ENCODE data around the gene MLPH. TPM values are rescaled to one million over a fixed set of nuclear protein-coding genes. Genes with fewer than 3 reads are reported as not detected.
A peak's percentile ranks its signal among the peaks of the same experiment; 100 is the strongest.

MLPH gene
- total and polyA plus RNA-seq, 2 of the 13 experiments (the other 11 are each of a cell fraction or from before 2014, with no cell fraction given), result 0.12 TPM; not detected in 1

- TF ChIP-seq E2F5 (CRISPR knock-in tag; conservative IDR thresholded peaks at IDR 0.05) (no peak), GABPB1 (CRISPR knock-in tag; IDR thresholded peaks at IDR 0.05) (peak; percentile 25; the same call in 1 of the 2 replicates), NFYC (CRISPR knock-in tag; IDR thresholded peaks at IDR 0.05) (no peak), NFKB2 (CRISPR knock-in tag; IDR thresholded peaks at IDR 0.05; ENCODE audit: borderline replicate concordance) (0 out of 2 replicates have a peak, but pooled peaks have one; percentile 32), HNF1B (CRISPR knock-in tag; IDR thresholded peaks at IDR 0.05) (0 out of 2 replicates have a peak, but pooled peaks have one; percentile 14), RXRA (CRISPR knock-in tag; IDR thresholded peaks at IDR 0.05) (no peak), ZNF510 (CRISPR knock-in tag; IDR thresholded peaks at IDR 0.05; ENCODE audit: low read depth) (no peak), NR2F1 (CRISPR knock-in tag; IDR thresholded peaks at IDR 0.05) (no peak), HIC2 (CRISPR knock-in tag; IDR thresholded peaks at IDR 0.05; ENCODE audit: low read depth) (0 out of 2 replicates have a peak, but pooled peaks have one; percentile 31), MTA1 (CRISPR knock-in tag; IDR thresholded peaks at IDR 0.05; ENCODE audit: borderline replicate concordance) (0 out of 2 replicates have a peak, but pooled peaks have one; percentile 37), MXD1 (CRISPR knock-in tag; IDR thresholded peaks at IDR 0.05) (no peak), ERF (CRISPR knock-in tag; IDR thresholded peaks at IDR 0.05) (no peak), ZBTB14 (CRISPR knock-in tag; IDR thresholded peaks at IDR 0.05) (no peak), XBP1 (CRISPR knock-in tag; IDR thresholded peaks at IDR 0.05) (no peak), GTF2F1 (IDR thresholded peaks at IDR 0.05; ENCODE audit: low read length) (no peak), POLR2G (IDR thresholded peaks at IDR 0.05; ENCODE audit: low read depth, low read length) (no peak), ZNF232 (CRISPR knock-in tag; IDR thresholded peaks at IDR 0.05; ENCODE audit: borderline replicate concordance) (0 out of 2 replicates have a peak, but pooled peaks have one; percentile 51), ZBTB38 (CRISPR knock-in tag; IDR thresholded peaks at IDR 0.05) (peak; percentile 69), ZMYM4 (CRISPR knock-in tag; IDR thresholded peaks at IDR 0.05) (peak; percentile 24; the same call in 1 of the 2 replicates), ZNF335 (CRISPR knock-in tag; IDR thresholded peaks at IDR 0.05) (no peak), ZBTB2 (CRISPR knock-in tag; IDR thresholded peaks at IDR 0.05; ENCODE audit: low read depth) (0 out of 2 replicates have a peak, but pooled peaks have one; percentile 16), JUN (CRISPR knock-in tag; IDR thresholded peaks at IDR 0.05) (no peak), HNF4A (CRISPR knock-in tag; IDR thresholded peaks at IDR 0.05) (0 out of 2 replicates have a peak, but pooled peaks have one; percentile 15)
Measured at GRCh38 chr2:237593596-237594320, 106.7 kb downstream of the MLPH start (continued).
